Measurements from ENCODE around the gene RERE. TPM values are rescaled to one million over a fixed set of nuclear protein-coding genes. Genes with fewer than 3 reads are reported as not detected.
"Not testable (repeated sequence)": the region's sequence is repeated elsewhere in the genome, so short reads cannot be mapped to it uniquely, and the experiment has no call there.

Gene RERE
- total and polyA plus RNA-seq, 2 experiments from 2014 or later, result 148 to 170 TPM

- TF ChIP-seq ETS1 (IDR thresholded peaks at IDR 0.05), result no peak
Observed at GRCh38 chr1:8787218-8787617, 30.2 kb downstream of the RERE start (continued).

GRCh38 chr1:8786204-8786603 lies 31.2 kb downstream of the RERE start:
- not testable (repeated sequence) for ATAC-seq; H3K27me3 Mint-ChIP-seq (ENCODE audit: insufficient read depth, low read depth, poor library complexity); H3K27ac ChIP-seq (ENCODE audit: low read depth); H3F3A ChIP-seq (replicated peaks; ENCODE audit: low read depth); H3K9me2 ChIP-seq (ENCODE audit: insufficient read depth); H3K4me2 ChIP-seq; H3K27me3 ChIP-seq (ENCODE audit: insufficient read depth); DNase-seq (ENCODE audit: low spot score); H3K36me3 Mint-ChIP-seq (ENCODE audit: low read depth); H2AFZ ChIP-seq; H3K36me3 ChIP-seq (ENCODE audit: insufficient read depth); H3K4me3 Mint-ChIP-seq; H3K9me3 Mint-ChIP-seq; H3K4me3 ChIP-seq; H3K27ac Mint-ChIP-seq
- H3K4me1 Mint-ChIP-seq, result peaks cover 56% of the 10 kb centered on the region
- H3K4me1 ChIP-seq (ENCODE audit: insufficient read depth), result peaks cover 45% of the 10 kb centered on the region
- H3K79me2 ChIP-seq (replicated peaks; ENCODE audit: insufficient read depth), result peaks cover 77% of the 10 kb centered on the region
- H4K20me1 ChIP-seq (replicated peaks; ENCODE audit: insufficient read depth), result peaks cover 45% of the 10 kb centered on the region

GRCh38 chr1:8782955-8783354 lies 34.5 kb downstream of the RERE start:
- Histone ChIP-seq H3K4me2 (no peak overlapping the region), H3F3A (replicated peaks; ENCODE audit: low read depth) (no peaks in the 10 kb centered on the region), H3K79me2 (replicated peaks; ENCODE audit: insufficient read depth) (peaks cover 92% of the 10 kb centered on the region), H3K4me3 (no peak overlapping the region), H4K20me1 (replicated peaks; ENCODE audit: insufficient read depth) (peaks cover 41% of the 10 kb centered on the region), H3K27me3 (ENCODE audit: insufficient read depth) (no peaks in the 10 kb centered on the region), H3K4me1 (ENCODE audit: insufficient read depth) (peaks cover 26% of the 10 kb centered on the region), H3K36me3 (ENCODE audit: insufficient read depth) (no peaks in the 10 kb centered on the region), H2AFZ (no peak overlapping the region), H3K27ac (ENCODE audit: low read depth) (no peak overlapping the region), H3K9me2 (ENCODE audit: insufficient read depth) (no peaks in the 10 kb centered on the region)
- H3K36me3 Mint-ChIP-seq (ENCODE audit: low read depth), result no peaks in the 10 kb centered on the region
- H3K9me3 Mint-ChIP-seq, result no peaks in the 10 kb centered on the region
- ATAC-seq, result no peak
- no peak overlapping the region for H3K4me3 Mint-ChIP-seq
- H3K4me1 Mint-ChIP-seq, result peaks cover 39% of the 10 kb centered on the region
- no peak overlapping the region for H3K27ac Mint-ChIP-seq
- no peak for DNase-seq (ENCODE audit: low spot score)
- H3K27me3 Mint-ChIP-seq (ENCODE audit: insufficient read depth, low read depth, poor library complexity), result no peaks in the 10 kb centered on the region
- TF ChIP-seq ZNF114 (CRISPR knock-in tag; IDR thresholded peaks at IDR 0.05), result no peak
- TF ChIP-seq ZNF331 (CRISPR knock-in tag; IDR thresholded peaks at IDR 0.05; ENCODE audit: low read depth), result no peak
- no peak for TF ChIP-seq POLR2AphosphoS5 (IDR thresholded peaks at IDR 0.05; ENCODE audit: low read depth)
- no peak for TF ChIP-seq EZH2 (IDR thresholded peaks at IDR 0.05; ENCODE audit: low read depth, unreplicated experiment)
- TF ChIP-seq NANOG (IDR thresholded peaks at IDR 0.05; ENCODE audit: borderline replicate concordance), result no peak
- TF ChIP-seq CTCF (conservative IDR thresholded peaks at IDR 0.05; ENCODE audit: low read depth in 2 of 2), result no peak
- TF ChIP-seq CREB1 (CRISPR knock-in tag; IDR thresholded peaks at IDR 0.05; ENCODE audit: low read depth), result no peak
- no peak for TF ChIP-seq REST (IDR thresholded peaks at IDR 0.05; ENCODE audit: unreplicated experiment)
